GM23248 (cell line): ENCODE data around the gene MFAP2. TPM values are rescaled to one million over a fixed set of nuclear protein-coding genes. Genes with fewer than 3 reads are reported as not detected.
A peak's percentile ranks its signal among the peaks of the same experiment; 100 is the strongest.

Source experiments
- DNase-seq: peaks from one replicate; pipeline ENCODE4 v3.0.0-alpha.2; 2015
- H2AFZ ChIP-seq: fragments of 200-600 bp; sonication (generic); 2 replicates; pipeline ENCODE4 v1.6.1; 2016; ENCODE audit warnings: antibody characterized with exemption
- H3F3A ChIP-seq: fragments of 200-600 bp; sonication (generic); 2 replicates; pipeline ENCODE4 v1.6.1; 2016; ENCODE audit warnings: mild to moderate bottlenecking, antibody characterized with exemption, mixed run types; ENCODE audit not compliant: insufficient read depth
- H3K27ac ChIP-seq: fragments of 200-600 bp; sonication (generic); 2 replicates; pipeline ENCODE4 v1.5.1; 2016; ENCODE audit warnings: mild to moderate bottlenecking
- H3K27me3 ChIP-seq: fragments of 200-600 bp; sonication (generic); replicated peaks from 2 replicates; pipeline ENCODE4 v1.6.1; 2016; ENCODE audit warnings: mild to moderate bottlenecking; ENCODE audit not compliant: insufficient read depth
- H3K36me3 ChIP-seq: fragments of 200-600 bp; sonication (generic); 2 replicates; pipeline ENCODE4 v1.6.1; 2016; ENCODE audit warnings: low read depth, mild to moderate bottlenecking
- H3K4me1 ChIP-seq: fragments of 200-600 bp; sonication (generic); 2 replicates; pipeline ENCODE4 v1.6.1; 2016; ENCODE audit warnings: mild to moderate bottlenecking; ENCODE audit not compliant: insufficient read depth
- H3K4me2 ChIP-seq: fragments of 200-600 bp; sonication (generic); one replicate; pipeline ENCODE4 v1.6.1; 2016; ENCODE audit warnings: mild to moderate bottlenecking; ENCODE audit not compliant: unreplicated experiment
- H3K4me3 ChIP-seq: fragments of 200-600 bp; sonication (generic); 2 replicates; pipeline ENCODE4 v1.5.1; 2016; ENCODE audit warnings: mild to moderate bottlenecking
- H3K79me2 ChIP-seq: fragments of 200-600 bp; sonication (generic); 2 replicates; pipeline ENCODE4 v1.6.1; 2016; ENCODE audit warnings: mild to moderate bottlenecking; ENCODE audit not compliant: insufficient read depth
- H3K9ac ChIP-seq: fragments of 200-600 bp; sonication (generic); 2 replicates; pipeline ENCODE4 v1.6.1; 2016; ENCODE audit warnings: mild to moderate bottlenecking
- H3K9me2 ChIP-seq: fragments of 200-600 bp; sonication (generic); 2 replicates; pipeline ENCODE4 v1.6.1; 2016; ENCODE audit warnings: mixed run types, mild to moderate bottlenecking, moderate library complexity; ENCODE audit not compliant: insufficient read depth
- H3K9me3 ChIP-seq: fragments of 200-600 bp; sonication (generic); one replicate; pipeline ENCODE4 v1.6.1; 2017; ENCODE audit warnings: low read depth
- H4K20me1 ChIP-seq: fragments of 200-600 bp; sonication (generic); 2 replicates; pipeline ENCODE4 v1.6.0; 2016; ENCODE audit not compliant: insufficient read depth
- EZH2 ChIP-seq: fragments of 200-600 bp; sonication (generic); IDR thresholded peaks from 2 replicates; pipeline ENCODE4 v1.6.1; 2018; ENCODE audit warnings: antibody characterized with exemption, mild to moderate bottlenecking; ENCODE audit not compliant: insufficient read depth, poor library complexity, severe bottlenecking
- EZH2phosphoT487 ChIP-seq: fragments of 200-600 bp; sonication (generic); IDR thresholded peaks from 2 replicates; pipeline ENCODE4 v1.6.1; 2018; ENCODE audit warnings: antibody characterized with exemption, moderate library complexity, mild to moderate bottlenecking, low read depth; ENCODE audit not compliant: insufficient read depth
- WGBS, 2 experiments: methylation state at CpG; one replicate each; pipeline ENCODE4 v1.1.6; 2015 to 2017; ENCODE audit warnings: low lambda C conversion rate in 2 of 2, low coverage in 1 of 2; ENCODE audit errors: missing lambda C conversion rate in 2 of 2; 5-methylcytosine and 5-hydroxymethylcytosine counted together
- in situ Hi-C: fragments of 300-500 bp; cut with MboI; formaldehyde crosslinking; loops from 2 replicates; pipeline ENCODE4 v1.15.0; 2020
- polyA plus RNA-seq: library from polyadenylated mRNA; unstranded; fragments of >200 nt; fragmentation: Nextera tagmentation; extraction: Ambion mirVana; gene quantifications from 2 replicates; pipeline ENCODE4 v1.2.1, GENCODE V29; 2016
- total RNA-seq: library from RNA; depleted of rRNA; stranded (reverse); fragments of >200 nt; shearing (Covaris generic); gene quantifications from 2 replicates; pipeline ENCODE4 v1.2.3, GENCODE V29; 2014

The MFAP2 gene
- total and polyA plus RNA-seq, 2 experiments from 2014 or later: 189 to 471 TPM

- Histone ChIP-seq H2AFZ (peak within 1 kb of the TSS; percentile 81), H3K9me2 (no peaks in the 10 kb centered on the region), H3K27ac (no peak within 1 kb of the TSS), H3K4me3 (peak within 1 kb of the TSS; percentile 84), H4K20me1 (no peaks in the 10 kb centered on the region), H3K9me3 (no peaks in the 10 kb centered on the region), H3K4me1 (peaks cover 23% of the 10 kb centered on the region), H3K36me3 (no peaks in the 10 kb centered on the region), H3K27me3 (no peaks in the 10 kb centered on the region), H3K9ac (peak within 1 kb of the TSS; percentile 67), H3K79me2 (peaks cover 7% of the 10 kb centered on the region; the same call in 1 of the 2 replicates), H3F3A (peaks cover 13% of the 10 kb centered on the region), H3K4me2 (peak within 1 kb of the TSS; percentile 99)
- in situ Hi-C loops: no loop called here
- DNase-seq: peak; percentile 92
- WGBS, 2 experiments: 1% methylated on average over 42 to 62 of the region's 94 CpGs
- TF ChIP-seq EZH2 (no peak), EZH2phosphoT487 (no peak)
These were observed 31.3 kb upstream of the MFAP2 start, which contains the start of gene ATP13A2 for GRCh38 chr1:17011439-17012307. TSS of gene ATP13A2 (minus strand) at chr1:17011928. CDS start at chr1:17011738, 190 bp downstream.

- H3K9me3 ChIP-seq: no peaks in the 10 kb centered on the region
- H3K9me2 ChIP-seq: no peaks in the 10 kb centered on the region
- peak overlapping the region; percentile 84 for H3K4me3 ChIP-seq
- H3K4me2 ChIP-seq: peak overlapping the region; percentile 91
- H3K36me3 ChIP-seq: no peaks in the 10 kb centered on the region
- H3K9ac ChIP-seq: peak overlapping the region; percentile 67
- no peaks in the 10 kb centered on the region for H4K20me1 ChIP-seq
- H3K4me1 ChIP-seq: peaks cover 23% of the 10 kb centered on the region
- WGBS, 2 experiments: 2 to 3% methylated on average over 14 to 15 of the region's 15 CpGs
- H2AFZ ChIP-seq: peak overlapping the region; percentile 80
- in situ Hi-C loops: no loop called here
- no peaks in the 10 kb centered on the region for H3K27me3 ChIP-seq
- H3K79me2 ChIP-seq: peaks cover 7% of the 10 kb centered on the region; the same call in 1 of the 2 replicates
- H3F3A ChIP-seq: peaks cover 8% of the 10 kb centered on the region
- no peak overlapping the region for H3K27ac ChIP-seq
- no peak for TF ChIP-seq EZH2phosphoT487
- no peak for TF ChIP-seq EZH2
- DNase-seq: no peak
These were observed 30.6 kb upstream of the MFAP2 start for GRCh38 chr1:17011092-17011438.

GRCh38 chr1:17009706-17010105 is 29.3 kb upstream of the MFAP2 start:
- H2AFZ ChIP-seq: no peak overlapping the region
- TF ChIP-seq EZH2 (no peak), EZH2phosphoT487 (no peak)
- no peak overlapping the region for H3K4me3 ChIP-seq
- no peaks in the 10 kb centered on the region for H3K9me3 ChIP-seq
- no peaks in the 10 kb centered on the region for H4K20me1 ChIP-seq
- H3K9ac ChIP-seq: no peak overlapping the region
- no peak overlapping the region for H3K27ac ChIP-seq
- H3K4me1 ChIP-seq: peaks cover 23% of the 10 kb centered on the region
- no peaks in the 10 kb centered on the region for H3K9me2 ChIP-seq
- H3K27me3 ChIP-seq: no peaks in the 10 kb centered on the region
- no peak overlapping the region for H3K4me2 ChIP-seq
- no peaks in the 10 kb centered on the region for H3F3A ChIP-seq
- H3K79me2 ChIP-seq: peaks cover 7% of the 10 kb centered on the region; the same call in 1 of the 2 replicates
- no peak for DNase-seq
- in situ Hi-C loops: no loop called here
- no peaks in the 10 kb centered on the region for H3K36me3 ChIP-seq
- WGBS, 2 experiments: 77 to 81% methylated on average over 3 to 4 of the region's 4 CpGs

- no peak overlapping the region for H3K4me2 ChIP-seq
- H3K36me3 ChIP-seq: no peaks in the 10 kb centered on the region
- no peaks in the 10 kb centered on the region for H3K9me3 ChIP-seq
- no peak for DNase-seq
- no peak overlapping the region for H3K9ac ChIP-seq
- H3F3A ChIP-seq: peaks cover 4% of the 10 kb centered on the region; the same call in 1 of the 2 replicates
- H3K4me3 ChIP-seq: no peak overlapping the region
- H3K4me1 ChIP-seq: peaks cover 32% of the 10 kb centered on the region
- H3K79me2 ChIP-seq: peaks cover 7% of the 10 kb centered on the region; the same call in 1 of the 2 replicates
- in situ Hi-C loops: no loop called here
- H2AFZ ChIP-seq: no peak overlapping the region
- H3K27me3 ChIP-seq: no peaks in the 10 kb centered on the region
- H3K27ac ChIP-seq: no peak overlapping the region
- no peaks in the 10 kb centered on the region for H3K9me2 ChIP-seq
- 93 to 94% methylated on average over 15 of the region's 15 CpGs for WGBS, 2 experiments
- TF ChIP-seq EZH2phosphoT487 (no peak), EZH2 (no peak)
- no peaks in the 10 kb centered on the region for H4K20me1 ChIP-seq
These were observed 27.9 kb upstream of the MFAP2 start for GRCh38 chr1:17008208-17008855.
